ENCODE data around the gene HES2. TPM values are rescaled to one million over a fixed set of nuclear protein-coding genes. Genes with fewer than 3 reads are reported as not detected.

The HES2 gene
- total and polyA plus RNA-seq, 12 donors = 0.04 to 0.18 (median 0.10) TPM; not detected in 7

DNA sequence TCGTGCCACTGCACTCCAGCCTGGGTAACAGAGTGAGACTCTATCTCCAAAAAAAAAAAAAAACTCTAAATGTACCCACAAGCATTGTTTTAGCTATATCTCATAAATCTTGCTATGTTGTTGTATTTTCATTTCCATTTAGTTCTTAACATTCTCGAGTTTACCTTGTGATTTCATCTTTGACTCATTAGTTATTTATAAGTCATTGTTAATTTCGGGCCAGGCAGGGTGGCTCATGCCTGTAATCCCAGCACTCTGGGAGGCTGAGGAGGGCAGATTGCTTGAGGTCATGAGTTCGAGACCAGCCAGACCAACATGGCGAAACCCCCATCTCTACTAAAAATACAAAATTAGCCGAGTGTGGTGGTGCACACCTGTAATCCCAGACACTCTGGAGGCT is 11.7 kb downstream of the HES2 start:
- H3K4me1 ChIP-seq (replicated peaks in 1 of 2) = no peaks in the 10 kb centered on the region
- no peaks in the 10 kb centered on the region for H3K27me3 ChIP-seq
- no peaks in the 10 kb centered on the region for H3K36me3 ChIP-seq (replicated peaks in 1 of 2)
- H3K9me3 ChIP-seq (replicated peaks in 1 of 3) = no peaks in the 10 kb centered on the region
- no peak for DNase-seq
- H3K4me3 ChIP-seq = no peak overlapping the region
- intact Hi-C loops (cut with DNase I) = loop anchor here (5.0 kb wide), 3 partner anchors 36 to 61 kb away; no protein-coding TSS in a partner anchor
- TF ChIP-seq, protein P1, sequence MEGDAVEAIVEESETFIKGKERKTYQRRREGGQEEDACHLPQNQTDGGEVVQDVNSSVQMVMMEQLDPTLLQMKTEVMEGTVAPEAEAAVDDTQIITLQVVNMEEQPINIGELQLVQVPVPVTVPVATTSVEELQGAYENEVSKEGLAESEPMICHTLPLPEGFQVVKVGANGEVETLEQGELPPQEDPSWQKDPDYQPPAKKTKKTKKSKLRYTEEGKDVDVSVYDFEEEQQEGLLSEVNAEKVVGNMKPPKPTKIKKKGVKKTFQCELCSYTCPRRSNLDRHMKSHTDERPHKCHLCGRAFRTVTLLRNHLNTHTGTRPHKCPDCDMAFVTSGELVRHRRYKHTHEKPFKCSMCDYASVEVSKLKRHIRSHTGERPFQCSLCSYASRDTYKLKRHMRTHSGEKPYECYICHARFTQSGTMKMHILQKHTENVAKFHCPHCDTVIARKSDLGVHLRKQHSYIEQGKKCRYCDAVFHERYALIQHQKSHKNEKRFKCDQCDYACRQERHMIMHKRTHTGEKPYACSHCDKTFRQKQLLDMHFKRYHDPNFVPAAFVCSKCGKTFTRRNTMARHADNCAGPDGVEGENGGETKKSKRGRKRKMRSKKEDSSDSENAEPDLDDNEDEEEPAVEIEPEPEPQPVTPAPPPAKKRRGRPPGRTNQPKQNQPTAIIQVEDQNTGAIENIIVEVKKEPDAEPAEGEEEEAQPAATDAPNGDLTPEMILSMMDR (IDR thresholded peaks at IDR 0.05) = no peak
- no peak for TF ChIP-seq POLR2A (IDR thresholded peaks at IDR 0.05)
- no peak overlapping the region for H3K27ac ChIP-seq
- WGBS, 4 donors = 59 to 73% (median 67%) methylated on average over 6 of the region's 6 CpGs

DNA sequence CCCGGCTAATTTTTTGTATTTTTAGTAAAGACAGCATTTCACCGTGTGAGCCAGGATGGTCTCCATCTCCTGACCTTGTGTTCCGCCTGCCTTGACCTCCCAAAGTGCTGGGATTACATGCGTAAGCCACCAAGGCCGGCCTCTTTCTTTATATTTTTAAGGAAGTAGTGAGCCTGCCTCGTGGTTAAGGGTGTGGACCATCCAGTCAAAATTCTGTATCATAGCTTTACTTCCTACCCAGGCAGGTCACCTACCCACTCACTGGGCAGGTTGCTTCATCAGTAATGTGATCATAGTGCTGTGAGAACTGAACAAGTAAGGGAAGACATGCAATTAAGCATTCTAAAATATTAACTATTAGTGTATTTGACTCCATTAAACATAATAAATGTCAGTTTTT is 18.0 kb downstream of the HES2 start:
- TF ChIP-seq POLR2A (IDR thresholded peaks at IDR 0.05) = no peak
- TF ChIP-seq, protein P1 (IDR thresholded peaks at IDR 0.05) = no peak
- Histone ChIP-seq H3K4me3 (no peak overlapping the region), H3K9me3 (replicated peaks in 1 of 3) (no peaks in the 10 kb centered on the region), H3K27me3 (no peaks in the 10 kb centered on the region), H3K27ac (no peak overlapping the region), H3K36me3 (replicated peaks in 1 of 2) (no peaks in the 10 kb centered on the region), H3K4me1 (replicated peaks in 1 of 2) (peaks cover 6 to 8% of the 10 kb centered on the region in 2 donors)
- WGBS, 4 donors = 36 to 47% (median 42%) methylated on average over 6 of the region's 6 CpGs
- intact Hi-C loops (cut with DNase I) = loop anchor here in 1 of 2 donors (5.0 kb wide), 2 partner anchors 34 to 154 kb away; no protein-coding TSS in a partner anchor
- DNase-seq = no peak

DNA sequence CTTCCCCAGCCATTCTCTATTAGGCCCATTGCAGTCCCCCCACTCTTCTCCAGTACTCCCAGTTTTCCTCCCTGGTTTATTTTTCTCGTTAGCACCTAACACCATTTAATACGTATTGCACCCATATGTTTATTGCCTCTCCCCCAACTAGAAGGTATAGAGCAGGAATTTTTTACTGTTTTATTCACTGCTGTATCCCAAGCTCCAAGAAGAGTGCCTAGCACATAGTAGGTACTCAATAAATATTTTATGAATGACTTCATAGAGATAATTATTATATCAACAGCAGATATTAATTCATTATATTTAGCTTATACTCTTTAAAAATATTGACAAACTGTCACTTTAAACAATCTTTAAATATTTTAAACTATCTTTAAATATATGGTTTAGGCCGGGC is 20.4 kb downstream of the HES2 start:
- Histone ChIP-seq H3K9me3 (replicated peaks in 1 of 3) (no peaks in the 10 kb centered on the region), H3K4me3 (no peak overlapping the region), H3K36me3 (replicated peaks in 1 of 2) (no peaks in the 10 kb centered on the region), H3K27me3 (no peaks in the 10 kb centered on the region), H3K27ac (no peak overlapping the region), H3K4me1 (replicated peaks in 1 of 2) (peaks cover 7 to 8% of the 10 kb centered on the region in 2 donors)
- WGBS, 4 donors = 85 to 91% (median 89%) methylated on average over 3 of the region's 3 CpGs
- no peak for DNase-seq
- TF ChIP-seq, protein P1 (IDR thresholded peaks at IDR 0.05) = no peak
- no peak for TF ChIP-seq POLR2A (IDR thresholded peaks at IDR 0.05)
- intact Hi-C loops (cut with DNase I) = no loop called here

GRCh38 chr1:6397844-6398441 is 21.8 kb downstream of the HES2 start:
- peak overlapping the region in 1 of 5 donors; percentile 20 for H3K27ac ChIP-seq
- intact Hi-C loops (cut with DNase I) = no loop called here
- H3K36me3 ChIP-seq (replicated peaks in 1 of 2) = no peaks in the 10 kb centered on the region

More at GRCh38 chr1:6397844-6398441, 21.8 kb downstream of the HES2 start:
- H3K4me3 ChIP-seq = no peak overlapping the region
- H3K27me3 ChIP-seq = no peaks in the 10 kb centered on the region
- peaks cover 10 to 13% of the 10 kb centered on the region in 2 donors for H3K4me1 ChIP-seq (replicated peaks in 1 of 2)
- peak in 5 of 7 donors; percentile 28 to 65 (median 53) for DNase-seq
- no peak for TF ChIP-seq POLR2A (IDR thresholded peaks at IDR 0.05)
- TF ChIP-seq, protein P1 (IDR thresholded peaks at IDR 0.05) = no peak
- no peaks in the 10 kb centered on the region for H3K9me3 ChIP-seq (replicated peaks in 1 of 3)
- WGBS, 4 donors = 43 to 50% (median 47%) methylated on average over 10 of the region's 10 CpGs

Measured in adrenal gland (tissue), 12 donors.